Mesothelial cell of epicardium (in vitro differentiated cells): ENCODE results near the gene RHBDF2. TPM values are rescaled to one million over a fixed set of nuclear protein-coding genes. Genes with fewer than 3 reads are reported as not detected.

Source experiments
- DNase-seq, 2 experiments: peaks; one replicate each; pipeline ENCODE4 v3.0.0; 2021; ENCODE audit warnings: low spot score in 2 of 2; ENCODE audit not compliant: unreplicated experiment in 2 of 2
- H3K27ac Mint-ChIP-seq: 2 replicates; pipeline ENCODE4 v1.8.0; 2021; ENCODE audit warnings: mixed read lengths
- H3K27me3 Mint-ChIP-seq: 2 replicates; pipeline ENCODE4 v1.8.0; 2021; ENCODE audit warnings: low read depth, mixed read lengths
- H3K36me3 Mint-ChIP-seq: 2 replicates; pipeline ENCODE4 v1.8.0; 2021; ENCODE audit warnings: mixed read lengths
- H3K4me1 Mint-ChIP-seq: 2 replicates; pipeline ENCODE4 v1.8.0; 2021; ENCODE audit warnings: mixed read lengths
- H3K4me3 Mint-ChIP-seq: 2 replicates; pipeline ENCODE4 v1.8.0; 2021; ENCODE audit warnings: mild to moderate bottlenecking, moderate library complexity, mixed read lengths
- H3K9me3 Mint-ChIP-seq: 2 replicates; pipeline ENCODE4 v1.8.0; 2021; ENCODE audit warnings: mixed read lengths
- CTCF ChIP-seq: fragments of 200-600 bp; sonication (generic); IDR thresholded peaks from one replicate; pipeline ENCODE4 v1.5.0; 2021; ENCODE audit warnings: antibody characterized with exemption; ENCODE audit not compliant: unreplicated experiment
- total RNA-seq: library from RNA; stranded (reverse); gene quantifications from 3 replicates; pipeline ENCODE4 v1.2.1, GENCODE V29; 2021

The RHBDF2 gene
- 19.1 to 21.6 TPM (median 21.5 TPM) in 3 replicates for total RNA-seq

DNA sequence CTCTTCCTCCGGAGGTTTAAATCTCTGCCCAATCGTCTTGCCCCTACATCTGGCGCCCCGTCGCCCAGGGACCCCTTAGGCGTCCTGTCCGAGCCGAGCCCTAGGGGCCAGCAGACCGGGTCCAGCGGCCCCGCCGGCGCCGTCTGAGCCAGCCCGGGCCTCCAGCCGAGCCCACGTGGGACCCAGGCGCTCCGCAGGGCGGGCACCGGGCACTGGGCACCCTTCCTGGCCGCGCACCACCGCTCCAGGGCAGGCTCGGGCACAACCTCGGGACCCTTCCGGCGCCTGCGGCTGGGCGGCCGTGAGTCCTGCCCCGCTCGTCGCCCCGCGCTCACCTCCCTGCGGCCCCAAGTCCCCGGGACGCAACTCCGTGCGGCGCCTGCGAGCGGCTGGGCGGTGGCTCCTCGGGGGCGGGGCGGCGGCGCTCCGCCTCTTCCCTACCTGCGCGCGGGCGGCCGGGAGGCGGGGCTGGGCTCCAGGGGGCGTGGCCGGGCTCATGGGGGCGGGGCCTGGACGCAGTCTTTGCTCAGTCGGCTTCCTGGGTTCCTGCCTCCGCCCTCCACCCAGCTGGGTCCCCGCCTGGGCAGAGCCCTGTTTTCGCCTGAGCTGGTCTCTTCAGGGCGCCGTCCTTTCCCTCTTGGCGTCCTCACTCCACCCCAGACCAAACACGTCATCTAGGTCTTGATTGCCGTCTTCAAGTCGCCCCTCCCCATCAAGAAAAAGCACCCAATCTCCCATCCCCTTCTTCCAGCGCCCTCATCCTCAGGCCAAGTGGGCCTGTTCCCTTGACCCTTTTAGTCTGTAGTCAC is at the start of gene RHBDF2:
Gene RHBDF2, minus strand, starts transcription at position 406 of the 809 bp plus-strand sequence. CDS start 19,899 bp downstream, outside the sequence.
- Mint-ChIP-seq H3K27me3 (peaks cover 5% of the 10 kb centered on the region), H3K9me3 (no peaks in the 10 kb centered on the region), H3K4me1 (peaks cover 44% of the 10 kb centered on the region), H3K4me3 (peak within 1 kb of the TSS; percentile 76), H3K36me3 (no peaks in the 10 kb centered on the region), H3K27ac (peak within 1 kb of the TSS; percentile 90)
- TF ChIP-seq CTCF: no peak
- peak; percentile 89 to 98 for DNase-seq

GRCh38 chr17:76549539-76549938 is 48.3 kb upstream of the RHBDF2 start:
- Mint-ChIP-seq H3K27ac (no peak overlapping the region), H3K36me3 (no peaks in the 10 kb centered on the region), H3K27me3 (no peaks in the 10 kb centered on the region), H3K9me3 (no peaks in the 10 kb centered on the region), H3K4me3 (no peak overlapping the region), H3K4me1 (peaks cover 10% of the 10 kb centered on the region)
- no peak for DNase-seq
- no peak for TF ChIP-seq CTCF

DNA sequence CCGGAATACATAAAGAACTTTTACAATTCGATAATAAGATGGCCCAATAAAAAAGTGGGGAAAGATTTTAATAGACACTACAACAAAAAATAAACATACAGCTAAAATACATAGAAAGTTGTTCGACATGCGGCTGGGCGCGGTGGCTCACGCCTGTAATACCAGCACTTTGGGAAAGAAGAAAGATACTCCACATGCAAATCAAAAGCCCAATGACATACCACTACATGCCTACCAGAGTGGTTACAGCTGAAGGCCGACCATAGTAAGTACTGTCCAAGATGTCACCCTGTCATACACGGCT is 47.9 kb upstream of the RHBDF2 start:
- H3K27ac Mint-ChIP-seq: no peak overlapping the region
- DNase-seq: no peak
- TF ChIP-seq CTCF: no peak
- no peak overlapping the region for H3K4me3 Mint-ChIP-seq
- H3K36me3 Mint-ChIP-seq: no peaks in the 10 kb centered on the region
- H3K27me3 Mint-ChIP-seq: no peaks in the 10 kb centered on the region
- no peaks in the 10 kb centered on the region for H3K9me3 Mint-ChIP-seq
- H3K4me1 Mint-ChIP-seq: peaks cover 14% of the 10 kb centered on the region

DNA sequence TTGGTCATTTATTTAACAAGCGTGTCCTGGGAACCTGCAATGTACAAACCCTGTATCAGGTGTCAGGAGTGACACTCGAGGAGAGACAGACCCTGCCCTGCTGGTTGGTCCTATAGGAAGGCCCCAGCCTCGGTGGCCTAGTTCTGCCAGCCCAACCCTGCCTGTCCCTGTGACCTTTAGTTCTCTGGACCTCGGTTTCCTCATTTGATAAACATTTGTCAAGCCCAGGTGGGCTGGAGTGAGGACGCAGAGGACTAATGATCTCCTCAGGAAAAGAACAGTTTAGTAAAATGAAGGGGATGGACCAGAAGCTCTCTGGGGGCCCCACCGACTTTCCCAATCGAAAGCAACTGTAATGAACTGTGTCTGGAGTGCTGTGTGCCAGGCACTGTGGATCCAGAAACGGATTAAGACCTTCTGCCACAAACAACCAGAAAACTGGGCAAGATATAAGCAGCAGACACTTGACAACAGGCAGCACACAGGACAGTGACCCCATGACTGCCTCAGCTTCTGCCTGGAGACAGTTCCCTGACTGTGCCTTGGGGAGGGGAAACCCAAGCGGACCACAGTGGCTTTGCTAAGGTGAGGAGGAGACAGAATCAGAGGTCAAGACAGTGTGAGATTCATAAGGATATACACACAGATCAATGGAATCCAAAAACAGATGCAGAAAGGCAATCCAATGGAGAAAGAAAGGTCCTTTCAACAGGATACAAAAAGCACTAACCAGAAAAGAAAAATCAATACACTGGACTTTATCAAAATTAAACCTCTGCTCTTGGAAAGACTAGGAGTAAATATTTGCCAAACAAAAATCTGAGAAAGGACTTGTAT is 47.4 kb upstream of the RHBDF2 start:
- Mint-ChIP-seq H3K27me3 (no peaks in the 10 kb centered on the region), H3K9me3 (no peaks in the 10 kb centered on the region), H3K4me3 (no peak overlapping the region), H3K4me1 (peaks cover 19% of the 10 kb centered on the region), H3K27ac (no peak overlapping the region), H3K36me3 (no peaks in the 10 kb centered on the region)
- no peak for DNase-seq
- TF ChIP-seq CTCF: no peak

GRCh38 chr17:76547642-76548202 is 46.5 kb upstream of the RHBDF2 start:
- DNase-seq: no peak
- Mint-ChIP-seq H3K27ac (no peak overlapping the region), H3K4me3 (no peak overlapping the region), H3K36me3 (no peaks in the 10 kb centered on the region), H3K4me1 (peaks cover 27% of the 10 kb centered on the region), H3K9me3 (no peaks in the 10 kb centered on the region), H3K27me3 (no peaks in the 10 kb centered on the region)
- no peak for TF ChIP-seq CTCF
